Activated CD4-positive, alpha-beta T cell treated with anti-CD3 and anti-CD28 coated beads for 24 hours (primary cell): ENCODE results near the gene MAN2A2.
A peak's percentile ranks its signal among the peaks of the same experiment; 100 is the strongest.

Experiments used
- DNase-seq, 2 donors: peaks; one replicate each; pipeline ENCODE4 v3.0.0-alpha.2; 2020; ENCODE audit warnings: low read depth in 2 of 2

Gene MAN2A2

DNA sequence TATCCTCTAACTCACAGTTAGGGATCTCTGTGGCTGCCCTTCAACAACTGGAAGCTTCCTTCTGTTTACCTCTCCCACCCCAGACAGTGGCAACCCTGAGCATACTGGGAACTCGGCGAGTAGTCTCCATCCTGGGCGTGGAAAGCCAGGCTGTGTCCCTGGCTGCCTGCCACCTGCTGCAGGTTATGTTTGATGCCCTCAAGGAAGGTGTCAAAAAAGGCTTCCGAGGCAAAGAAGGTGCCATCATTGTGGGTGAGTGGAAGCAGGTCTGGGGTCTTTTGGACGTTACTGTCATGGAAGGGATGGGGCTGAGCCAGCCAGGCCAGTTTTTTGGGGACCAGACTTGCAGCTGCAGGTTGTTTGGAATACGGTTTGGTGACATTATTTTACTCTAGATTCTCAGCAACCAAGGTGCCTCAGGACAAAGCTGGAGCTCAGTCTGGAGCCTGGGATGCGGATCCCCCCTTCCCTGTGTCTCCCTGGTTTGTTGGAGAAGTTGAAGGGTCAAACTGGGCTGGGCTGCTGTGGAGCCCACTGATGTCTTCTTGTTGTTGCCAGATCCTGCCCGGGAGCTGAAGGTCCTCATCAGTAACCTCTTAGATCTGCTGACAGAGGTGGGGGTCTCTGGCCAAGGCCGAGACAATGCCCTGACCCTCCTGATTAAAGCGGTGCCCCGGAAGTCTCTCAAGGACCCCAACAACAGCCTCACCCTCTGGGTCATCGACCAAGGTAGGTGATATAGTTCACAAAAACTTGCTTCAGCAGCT lies 39.4 kb downstream of the MAN2A2 start:
- DNase-seq: no peak

DNA sequence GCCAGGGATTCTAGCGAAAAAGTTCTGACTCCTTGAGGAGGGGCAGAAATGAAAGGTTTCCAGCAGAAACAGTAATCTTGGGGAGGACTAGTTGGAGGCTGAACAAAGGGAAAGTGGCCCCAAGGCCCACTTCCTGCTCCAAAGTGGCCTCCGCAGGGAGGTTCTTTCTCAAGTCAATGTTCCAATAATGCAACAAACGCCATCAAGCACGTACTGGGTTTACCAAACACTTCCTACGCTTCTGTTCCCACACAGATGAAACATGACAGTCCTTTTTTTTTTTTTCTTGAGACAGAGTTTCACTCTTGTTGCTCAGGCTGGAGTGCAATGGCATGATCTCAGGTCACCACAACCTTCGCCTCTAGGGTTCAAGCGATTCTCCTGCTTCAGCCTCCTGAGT lies 42.0 kb downstream of the MAN2A2 start:
- no peak for DNase-seq

DNA sequence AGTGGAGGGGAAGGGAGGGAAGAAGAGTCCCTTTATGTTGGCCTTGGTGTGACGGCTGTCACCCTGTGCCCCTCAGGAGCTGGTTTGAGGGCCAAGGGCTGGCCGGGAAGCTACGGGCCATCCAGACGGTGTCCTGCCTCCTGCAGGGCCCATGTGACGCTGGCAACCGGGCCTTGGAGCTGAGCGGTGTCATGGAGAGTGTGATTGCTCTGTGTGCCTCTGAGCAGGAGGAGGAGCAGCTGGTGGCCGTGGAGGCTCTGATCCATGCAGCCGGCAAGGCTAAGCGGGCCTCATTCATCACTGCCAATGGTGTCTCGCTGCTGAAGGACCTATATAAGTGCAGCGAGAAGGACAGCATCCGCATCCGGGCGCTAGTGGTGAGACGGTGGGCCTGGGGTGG lies 43.4 kb downstream of the MAN2A2 start:
- DNase-seq: no peak

DNA sequence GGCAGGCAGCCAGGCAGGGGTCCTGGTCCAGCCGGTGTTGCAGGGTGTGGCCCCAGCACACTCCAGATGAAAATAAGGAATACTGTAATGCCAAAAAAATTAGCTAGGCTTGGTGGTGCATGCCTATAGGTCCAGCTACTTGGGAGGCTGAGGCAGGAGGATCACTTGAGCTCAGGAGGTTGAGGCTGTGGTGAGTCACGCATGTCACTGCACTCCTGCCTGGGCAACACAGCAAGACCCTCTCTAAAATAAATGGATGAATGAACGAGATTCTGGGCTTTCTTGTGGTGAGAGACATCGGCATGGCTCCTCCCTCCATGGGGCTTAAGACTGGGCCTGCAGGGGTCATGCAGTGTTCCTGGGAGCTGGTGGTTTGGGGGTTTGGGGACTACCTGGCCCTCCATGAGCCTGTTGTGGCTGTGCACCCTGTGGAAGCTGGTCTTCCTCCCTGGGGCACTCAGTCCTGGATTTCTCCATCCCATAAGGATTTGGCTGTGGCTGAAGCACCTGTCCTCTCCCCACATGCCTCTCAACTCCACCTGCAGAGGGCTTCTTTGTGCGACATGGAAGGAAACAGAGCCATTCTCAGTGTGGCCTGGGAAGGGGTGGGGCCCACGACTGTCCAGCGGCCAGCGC lies 44.0 kb downstream of the MAN2A2 start:
- DNase-seq: no peak

DNA sequence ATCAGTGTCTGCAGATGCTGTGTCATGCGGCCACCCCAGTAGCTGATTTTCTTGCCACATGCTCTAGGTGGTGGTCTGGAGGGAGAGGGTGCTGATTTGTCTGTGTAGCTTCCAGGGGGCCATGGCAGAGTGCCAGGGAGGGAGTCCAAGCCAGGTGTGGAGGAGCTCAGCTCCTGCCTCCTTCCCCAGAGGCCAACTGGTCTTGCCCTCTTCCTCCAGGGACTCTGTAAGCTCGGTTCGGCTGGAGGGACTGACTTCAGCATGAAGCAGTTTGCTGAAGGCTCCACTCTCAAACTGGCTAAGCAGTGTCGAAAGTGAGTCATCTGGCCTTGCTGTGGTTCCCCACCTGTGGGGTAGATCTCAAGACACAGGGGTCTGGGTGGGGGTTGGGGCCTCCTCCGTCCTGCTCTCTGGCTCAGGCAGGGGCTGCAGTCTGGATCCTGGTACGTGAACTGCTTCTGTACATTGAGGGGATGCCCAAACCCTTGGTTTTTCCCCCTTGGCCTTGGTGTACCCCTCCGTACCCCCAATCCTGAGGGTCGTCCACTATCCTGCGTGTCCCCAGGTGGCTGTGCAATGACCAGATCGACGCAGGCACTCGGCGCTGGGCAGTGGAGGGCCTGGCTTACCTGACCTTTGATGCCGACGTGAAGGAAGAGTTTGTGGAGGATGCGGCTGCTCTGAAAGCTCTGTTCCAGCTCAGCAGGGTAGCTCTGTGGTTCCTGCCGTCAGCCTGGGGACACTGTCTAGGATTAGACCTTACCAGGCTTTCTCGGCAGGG lies 44.7 kb downstream of the MAN2A2 start:
- DNase-seq: no peak

- DNase-seq: no peak
Measured at GRCh38 chr15:90948506-90948905, 45.4 kb downstream of the MAN2A2 start.

- no peak for DNase-seq
Measured at GRCh38 chr15:90949979-90950675, 47.0 kb downstream of the MAN2A2 start.

DNA sequence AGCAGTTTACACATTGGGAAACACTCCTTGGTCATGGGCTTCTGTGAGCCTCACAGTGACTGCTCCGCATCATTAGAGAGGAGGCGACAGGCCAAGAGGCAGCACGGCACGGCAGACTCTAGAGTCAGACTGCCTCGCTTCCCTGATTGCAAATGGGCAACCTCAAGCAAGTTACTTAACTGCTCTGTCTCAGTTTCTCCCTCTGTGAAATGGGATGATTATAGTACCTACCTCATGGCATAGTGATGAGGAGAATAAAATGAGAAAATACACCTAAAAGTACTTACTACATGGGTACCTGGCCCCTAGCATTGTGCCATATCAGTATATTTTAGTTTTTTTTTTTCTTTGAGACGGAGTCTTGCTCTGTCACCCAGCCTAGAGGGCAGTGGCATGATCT lies 47.6 kb downstream of the MAN2A2 start:
- no peak for DNase-seq

GRCh38 chr15:90952901-90953677 lies 50.0 kb downstream of the MAN2A2 start:
- DNase-seq: no peak

GRCh38 chr15:90953947-90954711 lies 51.0 kb downstream of the MAN2A2 start:
- DNase-seq: no peak

DNA sequence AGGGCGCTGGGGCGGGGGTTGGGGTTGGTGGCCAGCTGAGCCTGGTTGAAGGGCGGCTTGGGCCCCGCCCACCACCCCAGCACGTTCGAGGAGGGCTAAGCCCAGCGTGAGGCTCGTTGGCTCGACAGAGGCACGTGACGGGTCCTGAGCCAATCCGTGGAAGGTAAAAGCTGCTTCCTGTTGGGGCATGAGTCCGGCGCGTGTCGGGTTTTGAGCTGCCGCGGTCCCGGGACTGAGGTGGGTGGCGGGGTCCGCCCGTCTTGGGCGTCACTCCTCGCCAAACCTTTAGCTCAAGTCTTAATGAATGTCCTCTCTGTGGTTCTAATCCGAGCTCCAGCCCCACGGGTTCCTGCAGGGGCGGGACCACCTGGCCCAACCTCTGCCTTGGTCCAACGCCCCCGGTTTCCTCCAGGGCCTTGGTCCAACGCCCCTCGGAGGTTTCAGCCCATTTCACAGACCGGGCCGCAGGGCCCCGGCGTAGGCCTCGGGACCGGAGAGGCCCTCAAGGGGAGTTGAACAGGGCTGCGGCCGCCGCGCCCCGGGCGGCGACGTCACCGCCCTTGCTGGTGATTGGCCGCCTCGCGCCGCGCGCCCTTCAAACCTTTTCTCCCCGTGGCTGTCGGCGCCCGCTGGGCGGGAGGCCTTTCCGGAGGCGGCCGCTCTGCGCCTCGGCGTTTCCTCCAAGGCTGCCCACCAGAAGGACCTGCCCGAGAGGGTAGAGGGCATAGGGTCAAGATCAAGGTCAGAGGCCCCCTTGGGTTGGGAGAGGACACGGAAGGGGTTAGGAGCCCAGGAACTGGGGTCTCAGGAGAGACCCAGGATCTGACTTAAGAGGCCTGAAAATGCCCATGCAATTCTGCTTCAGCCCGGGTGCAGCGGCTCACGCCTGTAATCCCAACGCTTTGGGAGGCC lies 51.9 kb downstream of the MAN2A2 start, which contains the start of gene RCCD1:
Gene RCCD1, plus strand, starts transcription at position 173 of the 912 bp plus-strand sequence. CDS start 1,851 bp downstream, outside the sequence.
- peak; percentile 79 to 86 for DNase-seq

GRCh38 chr15:90955624-90956273 lies 52.6 kb downstream of the MAN2A2 start:
- no peak for DNase-seq

DNA sequence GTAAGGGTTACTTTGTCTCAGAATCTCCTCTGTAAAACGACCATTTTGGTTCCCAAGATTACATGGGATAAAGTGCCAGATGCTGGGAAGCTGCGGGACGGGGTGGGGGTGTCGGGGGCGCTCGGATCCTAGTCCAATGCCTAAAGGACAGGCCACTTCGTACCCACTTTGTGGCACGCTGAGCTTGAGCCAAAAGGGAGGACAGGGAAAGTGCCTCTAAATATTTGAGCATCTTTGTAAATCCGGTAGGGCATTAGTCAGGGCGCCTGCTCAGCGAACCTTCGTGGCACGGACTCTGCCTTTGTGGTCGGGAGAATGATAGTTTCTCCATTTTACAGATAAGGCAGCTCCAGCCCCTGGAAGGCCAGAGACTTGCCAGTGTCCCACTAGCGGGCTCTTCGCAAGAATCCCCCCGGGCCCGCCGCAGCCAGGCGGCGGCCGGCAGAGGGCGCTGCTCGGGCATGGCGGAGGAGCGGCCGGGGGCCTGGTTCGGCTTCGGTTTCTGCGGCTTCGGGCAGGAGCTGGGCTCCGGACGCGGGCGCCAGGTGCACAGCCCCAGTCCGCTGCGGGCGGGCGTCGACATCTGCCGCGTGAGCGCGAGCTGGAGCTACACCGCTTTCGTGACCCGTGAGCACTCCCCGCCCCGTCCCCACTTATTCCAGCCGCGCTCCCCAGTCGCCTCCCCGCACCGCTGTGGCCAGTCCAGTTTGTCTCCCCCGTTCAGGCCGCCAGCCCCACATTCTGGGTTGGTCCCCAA lies 53.4 kb downstream of the MAN2A2 start:
- peak; percentile 43 to 58 for DNase-seq

DNA sequence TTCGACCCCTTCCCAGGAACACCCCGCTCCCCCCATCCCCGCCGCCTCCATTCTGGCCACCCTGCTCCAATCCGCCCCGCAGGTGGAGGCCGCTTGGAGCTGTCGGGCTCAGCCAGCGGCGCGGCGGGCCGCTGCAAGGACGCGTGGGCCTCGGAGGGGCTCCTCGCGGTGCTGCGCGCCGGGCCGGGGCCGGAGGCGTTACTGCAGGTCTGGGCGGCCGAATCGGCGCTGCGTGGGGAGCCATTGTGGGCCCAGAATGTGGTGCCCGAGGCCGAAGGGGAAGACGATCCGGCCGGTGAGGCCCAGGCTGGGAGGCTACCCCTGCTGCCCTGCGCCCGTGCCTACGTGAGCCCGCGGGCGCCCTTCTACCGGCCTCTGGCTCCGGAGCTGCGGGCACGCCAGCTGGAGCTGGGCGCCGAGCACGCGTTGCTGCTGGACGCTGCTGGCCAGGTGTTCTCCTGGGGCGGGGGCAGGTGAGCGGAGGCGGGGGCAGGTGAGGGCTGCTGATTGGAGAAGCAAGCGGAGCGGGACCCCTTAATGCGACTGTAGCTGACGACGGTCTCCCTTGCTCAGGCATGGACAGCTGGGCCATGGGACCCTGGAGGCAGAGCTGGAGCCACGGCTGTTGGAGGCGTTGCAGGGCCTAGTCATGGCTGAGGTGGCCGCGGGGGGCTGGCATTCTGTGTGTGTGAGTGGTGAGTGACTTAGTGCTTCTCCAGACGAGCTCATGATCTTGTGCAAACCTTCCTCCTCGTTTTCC lies 54.1 kb downstream of the MAN2A2 start:
- DNase-seq: no peak

DNA sequence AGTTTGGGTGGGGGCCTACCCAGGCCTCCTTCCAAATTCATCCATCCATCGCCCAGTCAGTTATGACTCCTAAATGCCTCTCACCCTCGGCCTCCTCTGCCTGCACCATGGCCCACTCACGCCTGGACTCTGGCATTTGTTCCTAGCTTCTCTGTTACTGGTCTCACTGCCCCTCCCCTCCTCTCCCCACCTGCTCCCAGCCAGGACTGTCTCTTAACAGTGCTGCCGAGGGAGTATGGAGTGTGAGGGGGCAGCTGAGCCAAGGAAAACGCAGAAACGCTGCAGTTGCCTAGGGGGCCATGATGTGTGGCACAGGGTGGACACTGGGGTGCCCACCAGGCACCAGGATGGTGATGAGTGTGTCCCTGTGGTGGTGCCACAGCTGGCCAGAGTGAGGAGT lies 54.7 kb downstream of the MAN2A2 start:
- no peak for DNase-seq

DNA sequence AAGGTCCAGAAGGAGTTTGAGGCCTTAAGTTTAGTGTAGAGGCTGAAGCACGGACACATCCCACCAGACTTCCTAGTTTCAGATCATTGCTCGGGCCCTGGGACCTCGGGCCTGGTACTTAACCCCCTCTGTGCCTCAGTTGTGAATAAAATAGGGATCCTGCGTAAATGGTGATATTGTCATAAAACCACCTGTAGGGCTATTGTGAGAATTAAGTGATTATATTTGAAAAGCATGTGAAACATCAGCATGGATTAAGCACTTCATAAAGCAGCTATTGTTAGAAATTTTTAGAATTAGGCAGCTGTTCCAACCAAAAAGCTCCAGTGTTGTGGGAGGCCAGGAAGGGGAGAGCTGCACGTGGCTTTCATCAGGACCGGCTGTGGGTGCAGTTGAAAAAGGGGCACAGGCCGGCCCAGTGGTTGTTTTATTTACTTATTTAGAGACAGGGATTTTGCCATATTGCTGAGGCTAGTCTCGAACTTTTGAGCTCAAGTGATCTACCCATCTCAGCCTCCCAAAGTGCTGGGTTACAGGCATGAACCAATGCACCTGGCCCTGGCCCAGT lies 56.0 kb downstream of the MAN2A2 start:
- no peak for DNase-seq

GRCh38 chr15:90959894-90960293 lies 56.8 kb downstream of the MAN2A2 start:
- no peak for DNase-seq
